Caco-2 (cell line): ENCODE data around the gene IL10RA. TPM values are rescaled to one million over a fixed set of nuclear protein-coding genes. Genes with fewer than 3 reads are reported as not detected.

Experiments used
- BruUV-seq: library from RNA; stranded (reverse); fragments of 400-500 nt; replicated peaks from 2 replicates; lab custom pipeline; 2021; lab: Mats Ljungman, UMichigan
- CTCF ChIA-PET: fragments of 300-600 bp; sonication (Branson Sonifier 250); formaldehyde crosslinking; loops from one replicate; lab custom pipeline; 2022; ENCODE audit warnings: antibody characterized with exemption; lab: Charles Lee
- POLR2A ChIA-PET: fragments of 300-600 bp; sonication (Branson Sonifier 250); formaldehyde crosslinking; loops from one replicate; lab custom pipeline; 2022; ENCODE audit warnings: antibody characterized with exemption; lab: Charles Lee
- DNase-seq, 2 experiments: peaks; one replicate each; pipeline versions ENCODE4 v3.0.0 to v3.0.0-alpha.2; 2020 to 2022
- H3K27me3 ChIP-seq: replicated peaks from 2 replicates; pipeline ENCODE4 v1.6.0; 2011; ENCODE audit warnings: low read length; ENCODE audit not compliant: control insufficient read depth, insufficient read depth
- H3K36me3 ChIP-seq: 2 replicates; pipeline ENCODE4 v1.5.1; 2011; ENCODE audit warnings: low read length; ENCODE audit not compliant: control insufficient read depth, insufficient read depth
- H3K4me1 ChIP-seq: fragments of 250-450 bp; sonication (Bioruptor Pico); 2 replicates; pipeline ENCODE4 v1.5.1; 2020; ENCODE audit warnings: mild to moderate bottlenecking
- H3K4me3 ChIP-seq: 2 replicates; pipeline ENCODE4 v1.5.1; 2011; ENCODE audit warnings: low read depth, mild to moderate bottlenecking, control low read depth, low read length
- H3K9me3 ChIP-seq: fragments of 250-450 bp; sonication (Bioruptor Pico); 2 replicates; pipeline ENCODE4 v1.5.1; 2020; ENCODE audit warnings: mild to moderate bottlenecking, moderate library complexity
- H3K27ac Mint-ChIP-seq: one replicate; pipeline ENCODE4 v1.8.0; 2022; ENCODE audit warnings: mixed read lengths; ENCODE audit not compliant: unreplicated experiment
- H3K27me3 Mint-ChIP-seq: one replicate; pipeline ENCODE4 v1.8.0; 2022; ENCODE audit warnings: mixed read lengths; ENCODE audit not compliant: insufficient read depth, unreplicated experiment
- H3K36me3 Mint-ChIP-seq: one replicate; pipeline ENCODE4 v1.8.0; 2022; ENCODE audit warnings: mild to moderate bottlenecking, mixed read lengths; ENCODE audit not compliant: insufficient read depth, unreplicated experiment
- H3K4me1 Mint-ChIP-seq: one replicate; pipeline ENCODE4 v1.8.0; 2022; ENCODE audit warnings: low read depth, mixed read lengths; ENCODE audit not compliant: unreplicated experiment
- H3K4me3 Mint-ChIP-seq: one replicate; pipeline ENCODE4 v1.8.0; 2022; ENCODE audit warnings: mild to moderate bottlenecking, moderate library complexity, mixed read lengths; ENCODE audit not compliant: unreplicated experiment
- H3K9me3 Mint-ChIP-seq: one replicate; pipeline ENCODE4 v1.8.0; 2022; ENCODE audit warnings: mixed read lengths; ENCODE audit not compliant: unreplicated experiment
- intact Hi-C: fragments of 100-400 bp; cut with micrococcal nuclease; formaldehyde crosslinking; loops from one replicate; pipeline ENCODE4 v1.10.0; 2022; ENCODE audit not compliant: unreplicated experiment
- total RNA-seq: library from RNA; stranded (reverse); gene quantifications from 2 replicates; pipeline ENCODE4 v1.2.3, GENCODE V29; 2022
- TF ChIP-seq, protein P1 (sequence below), 2 experiments: fragments of 200-600 bp in 1 of 2; IDR thresholded peaks; 1 replicate in 1 of 2; 2 replicates in 1 of 2; pipeline versions ENCODE4 v1.5.1 to v1.8.0; 2011 to 2022; ENCODE audit warnings: antibody characterized with exemption in 1 of 2, control low read depth in 1 of 2, inconsistent platforms in 1 of 2, low read depth in 1 of 2, low read length in 1 of 2, mild to moderate bottlenecking in 1 of 2, moderate library complexity in 1 of 2; ENCODE audit not compliant: insufficient read depth in 1 of 2, severe bottlenecking in 1 of 2, unreplicated experiment in 1 of 2

Gene IL10RA
- total RNA-seq, 1 experiment from 2014 or later = 1.6 TPM

GRCh38 chr11:117941163-117941707 lies 45.0 kb upstream of the IL10RA start:
- Mint-ChIP-seq H3K27ac (no peak overlapping the region), H3K9me3 (peaks cover 14% of the 10 kb centered on the region), H3K4me1 (peaks cover 28% of the 10 kb centered on the region), H3K4me3 (no peak overlapping the region), H3K27me3 (no peaks in the 10 kb centered on the region), H3K36me3 (no peaks in the 10 kb centered on the region)
- BruUV-seq = no TSS peak
- ChIA-PET CTCF (interaction anchor here (0.7 to 0.9 kb wide), 2 partner anchors 97 to 112 kb away, joined by 3 read pairs; no protein-coding TSS in a partner anchor), POLR2A (no interaction called here)
- no peaks in the 10 kb centered on the region for H3K36me3 ChIP-seq
- no peak overlapping the region for H3K4me3 ChIP-seq
- no peaks in the 10 kb centered on the region for H3K27me3 ChIP-seq
- peaks cover 12% of the 10 kb centered on the region for H3K9me3 ChIP-seq
- intact Hi-C loops = no loop called here
- H3K4me1 ChIP-seq = peaks cover 21% of the 10 kb centered on the region
- TF ChIP-seq, protein P1, sequence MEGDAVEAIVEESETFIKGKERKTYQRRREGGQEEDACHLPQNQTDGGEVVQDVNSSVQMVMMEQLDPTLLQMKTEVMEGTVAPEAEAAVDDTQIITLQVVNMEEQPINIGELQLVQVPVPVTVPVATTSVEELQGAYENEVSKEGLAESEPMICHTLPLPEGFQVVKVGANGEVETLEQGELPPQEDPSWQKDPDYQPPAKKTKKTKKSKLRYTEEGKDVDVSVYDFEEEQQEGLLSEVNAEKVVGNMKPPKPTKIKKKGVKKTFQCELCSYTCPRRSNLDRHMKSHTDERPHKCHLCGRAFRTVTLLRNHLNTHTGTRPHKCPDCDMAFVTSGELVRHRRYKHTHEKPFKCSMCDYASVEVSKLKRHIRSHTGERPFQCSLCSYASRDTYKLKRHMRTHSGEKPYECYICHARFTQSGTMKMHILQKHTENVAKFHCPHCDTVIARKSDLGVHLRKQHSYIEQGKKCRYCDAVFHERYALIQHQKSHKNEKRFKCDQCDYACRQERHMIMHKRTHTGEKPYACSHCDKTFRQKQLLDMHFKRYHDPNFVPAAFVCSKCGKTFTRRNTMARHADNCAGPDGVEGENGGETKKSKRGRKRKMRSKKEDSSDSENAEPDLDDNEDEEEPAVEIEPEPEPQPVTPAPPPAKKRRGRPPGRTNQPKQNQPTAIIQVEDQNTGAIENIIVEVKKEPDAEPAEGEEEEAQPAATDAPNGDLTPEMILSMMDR (IDR thresholded peaks at IDR 0.05; ENCODE audit: insufficient read depth in 1 of 2, low read depth in 1 of 2, low read length in 1 of 2, severe bottlenecking in 1 of 2, unreplicated experiment in 1 of 2) = no peak
- DNase-seq = no peak

- intact Hi-C loops = no loop called here
- peaks cover 14% of the 10 kb centered on the region for H3K9me3 Mint-ChIP-seq
- Histone ChIP-seq H3K4me1 (peaks cover 24% of the 10 kb centered on the region), H3K4me3 (no peak overlapping the region), H3K9me3 (peaks cover 12% of the 10 kb centered on the region), H3K27me3 (no peaks in the 10 kb centered on the region), H3K36me3 (no peaks in the 10 kb centered on the region)
- H3K27me3 Mint-ChIP-seq = no peaks in the 10 kb centered on the region
- no peak overlapping the region for H3K27ac Mint-ChIP-seq
- no peak overlapping the region for H3K4me3 Mint-ChIP-seq
- H3K4me1 Mint-ChIP-seq = peaks cover 37% of the 10 kb centered on the region
- H3K36me3 Mint-ChIP-seq = no peaks in the 10 kb centered on the region
- no TSS peak for BruUV-seq
- DNase-seq = no peak
- TF ChIP-seq, protein P1 (IDR thresholded peaks at IDR 0.05; ENCODE audit: insufficient read depth in 1 of 2, low read depth in 1 of 2, low read length in 1 of 2, severe bottlenecking in 1 of 2, unreplicated experiment in 1 of 2) = no peak
- CTCF ChIA-PET = interaction anchor here (0.7 to 1.4 kb wide), 3 partner anchors 98 to 123 kb away, joined by 3 read pairs; no protein-coding TSS in a partner anchor
- POLR2A ChIA-PET = no interaction called here
Measured at GRCh38 chr11:117941976-117942654, 44.1 kb upstream of the IL10RA start.

- TF ChIP-seq, protein P1 (IDR thresholded peaks at IDR 0.05; ENCODE audit: insufficient read depth in 1 of 2, low read depth in 1 of 2, low read length in 1 of 2, severe bottlenecking in 1 of 2, unreplicated experiment in 1 of 2) = no peak
- no peak overlapping the region for H3K27ac Mint-ChIP-seq
- peaks cover 14% of the 10 kb centered on the region for H3K9me3 Mint-ChIP-seq
- POLR2A ChIA-PET = no interaction called here
- Histone ChIP-seq H3K36me3 (no peaks in the 10 kb centered on the region), H3K9me3 (peaks cover 12% of the 10 kb centered on the region), H3K4me3 (no peak overlapping the region), H3K4me1 (peaks cover 15% of the 10 kb centered on the region), H3K27me3 (no peaks in the 10 kb centered on the region)
- intact Hi-C loops = no loop called here
- CTCF ChIA-PET = interaction anchor here (4.2 to 4.6 kb wide), 2 partner anchors 101 to 126 kb away, joined by 107 to 165 read pairs; no protein-coding TSS in a partner anchor
- H3K4me1 Mint-ChIP-seq = peaks cover 16% of the 10 kb centered on the region
- no peaks in the 10 kb centered on the region for H3K36me3 Mint-ChIP-seq
- DNase-seq = no peak
- H3K4me3 Mint-ChIP-seq = no peak overlapping the region
- H3K27me3 Mint-ChIP-seq = peaks cover 3% of the 10 kb centered on the region
- no TSS peak for BruUV-seq
Measured at GRCh38 chr11:117944554-117944953, 41.6 kb upstream of the IL10RA start.
